Loucy (cell line): ENCODE measurements around the gene GTF2IRD1.

Experiments used
- CTCF ChIP-seq: fragments of 200-600 bp; sonication (generic); conservative IDR thresholded peaks from 2 replicates; pipeline ENCODE4 v1.5.1; 2014; ENCODE audit warnings: mild to moderate bottlenecking, antibody characterized with exemption, low read length
- EZH2phosphoT487 ChIP-seq: fragments of 200-600 bp; IDR thresholded peaks from 2 replicates; pipeline ENCODE4 v1.6.1; 2018; ENCODE audit warnings: antibody characterized with exemption, mild to moderate bottlenecking, moderate library complexity, borderline replicate concordance

- TF ChIP-seq CTCF (no peak), EZH2phosphoT487 (no peak)
These were observed 26.5 kb downstream of the GTF2IRD1 start for GRCh38 chr7:74479961-74480829.
